ENCODE results near the gene KLF8.

- no peak for TF ChIP-seq CEBPB (IDR thresholded peaks at IDR 0.05; ENCODE audit: low read depth)
- TF ChIP-seq TCF7L2 (IDR thresholded peaks at IDR 0.05; ENCODE audit: borderline replicate concordance, extremely low read depth, insufficient read depth, insufficient read length) = no peak
- TF ChIP-seq, protein P1, sequence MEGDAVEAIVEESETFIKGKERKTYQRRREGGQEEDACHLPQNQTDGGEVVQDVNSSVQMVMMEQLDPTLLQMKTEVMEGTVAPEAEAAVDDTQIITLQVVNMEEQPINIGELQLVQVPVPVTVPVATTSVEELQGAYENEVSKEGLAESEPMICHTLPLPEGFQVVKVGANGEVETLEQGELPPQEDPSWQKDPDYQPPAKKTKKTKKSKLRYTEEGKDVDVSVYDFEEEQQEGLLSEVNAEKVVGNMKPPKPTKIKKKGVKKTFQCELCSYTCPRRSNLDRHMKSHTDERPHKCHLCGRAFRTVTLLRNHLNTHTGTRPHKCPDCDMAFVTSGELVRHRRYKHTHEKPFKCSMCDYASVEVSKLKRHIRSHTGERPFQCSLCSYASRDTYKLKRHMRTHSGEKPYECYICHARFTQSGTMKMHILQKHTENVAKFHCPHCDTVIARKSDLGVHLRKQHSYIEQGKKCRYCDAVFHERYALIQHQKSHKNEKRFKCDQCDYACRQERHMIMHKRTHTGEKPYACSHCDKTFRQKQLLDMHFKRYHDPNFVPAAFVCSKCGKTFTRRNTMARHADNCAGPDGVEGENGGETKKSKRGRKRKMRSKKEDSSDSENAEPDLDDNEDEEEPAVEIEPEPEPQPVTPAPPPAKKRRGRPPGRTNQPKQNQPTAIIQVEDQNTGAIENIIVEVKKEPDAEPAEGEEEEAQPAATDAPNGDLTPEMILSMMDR (IDR thresholded peaks at IDR 0.05 in 2 of 3, conservative IDR thresholded peaks at IDR 0.05 in 1 of 3; ENCODE audit: borderline replicate concordance in 1 of 3, insufficient read depth in 1 of 3, low read depth in 2 of 3, low read length in 2 of 3) = no peak
- TF ChIP-seq, protein P2, sequence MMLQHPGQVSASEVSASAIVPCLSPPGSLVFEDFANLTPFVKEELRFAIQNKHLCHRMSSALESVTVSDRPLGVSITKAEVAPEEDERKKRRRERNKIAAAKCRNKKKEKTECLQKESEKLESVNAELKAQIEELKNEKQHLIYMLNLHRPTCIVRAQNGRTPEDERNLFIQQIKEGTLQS (IDR thresholded peaks at IDR 0.05) = no peak
- TF ChIP-seq EZH2phosphoT487 (IDR thresholded peaks at IDR 0.05; ENCODE audit: borderline replicate concordance) = no peak
- TF ChIP-seq MAX (IDR thresholded peaks at IDR 0.05) = no peak
- no peak for TF ChIP-seq YY1 (IDR thresholded peaks at IDR 0.05; ENCODE audit: extremely low read depth, insufficient replicate concordance, low read depth, low read length)
- TF ChIP-seq REST (IDR thresholded peaks at IDR 0.05; ENCODE audit: low read depth) = no peak
- TF ChIP-seq EZH2 (IDR thresholded peaks at IDR 0.05) = no peak
These were observed 9.6 kb upstream of the KLF8 start for GRCh38 chrX:56222473-56223000.

Measured in HCT116 (cell line).